Measurements from ENCODE around the gene HOXD12.

HOXD12 gene

GRCh38 chr2:176083796-176084261, 15.8 kb upstream of the HOXD12 start, which contains the start of gene EVX2:
EVX2 (minus strand) TSS chr2:176083962; CDS start chr2:176083776, 186 bp downstream.
- Histone ChIP-seq H3K27ac (ENCODE audit: low read length) (no peak within 1 kb of the TSS), H3K4me2 (ENCODE audit: low read depth, low read length) (no peak within 1 kb of the TSS), H3K4me3 (ENCODE audit: low read length) (no peak within 1 kb of the TSS), H4K20me1 (ENCODE audit: insufficient read depth, low read length) (no peaks in the 10 kb centered on the region), H2AFZ (ENCODE audit: low read length) (no peak within 1 kb of the TSS), H3K4me1 (ENCODE audit: low read length) (no peaks in the 10 kb centered on the region), H3F3A (ENCODE audit: insufficient read depth, low read length) (no peaks in the 10 kb centered on the region), H3K9ac (ENCODE audit: low read length) (no peak within 1 kb of the TSS), H3K27me3 (replicated peaks; ENCODE audit: insufficient read depth, low read length) (0 out of 2 replicates have a peak, but pooled peaks cover 4% of the 10 kb centered on the region), H3K9me3 (replicated peaks; ENCODE audit: insufficient read depth, low read length) (no peaks in the 10 kb centered on the region), H3K9me2 (replicated peaks; ENCODE audit: insufficient read depth, low read length) (no peaks in the 10 kb centered on the region), H3K36me3 (replicated peaks; ENCODE audit: insufficient read depth, low read length) (no peaks in the 10 kb centered on the region), H3K79me2 (ENCODE audit: low read length) (no peaks in the 10 kb centered on the region)
- TF ChIP-seq EZH2phosphoT487 (IDR thresholded peaks at IDR 0.05; ENCODE audit: low read length) = no peak
- TF ChIP-seq, protein P1, sequence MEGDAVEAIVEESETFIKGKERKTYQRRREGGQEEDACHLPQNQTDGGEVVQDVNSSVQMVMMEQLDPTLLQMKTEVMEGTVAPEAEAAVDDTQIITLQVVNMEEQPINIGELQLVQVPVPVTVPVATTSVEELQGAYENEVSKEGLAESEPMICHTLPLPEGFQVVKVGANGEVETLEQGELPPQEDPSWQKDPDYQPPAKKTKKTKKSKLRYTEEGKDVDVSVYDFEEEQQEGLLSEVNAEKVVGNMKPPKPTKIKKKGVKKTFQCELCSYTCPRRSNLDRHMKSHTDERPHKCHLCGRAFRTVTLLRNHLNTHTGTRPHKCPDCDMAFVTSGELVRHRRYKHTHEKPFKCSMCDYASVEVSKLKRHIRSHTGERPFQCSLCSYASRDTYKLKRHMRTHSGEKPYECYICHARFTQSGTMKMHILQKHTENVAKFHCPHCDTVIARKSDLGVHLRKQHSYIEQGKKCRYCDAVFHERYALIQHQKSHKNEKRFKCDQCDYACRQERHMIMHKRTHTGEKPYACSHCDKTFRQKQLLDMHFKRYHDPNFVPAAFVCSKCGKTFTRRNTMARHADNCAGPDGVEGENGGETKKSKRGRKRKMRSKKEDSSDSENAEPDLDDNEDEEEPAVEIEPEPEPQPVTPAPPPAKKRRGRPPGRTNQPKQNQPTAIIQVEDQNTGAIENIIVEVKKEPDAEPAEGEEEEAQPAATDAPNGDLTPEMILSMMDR (IDR thresholded peaks at IDR 0.05; ENCODE audit: low read length) = no peak
- no peak for TF ChIP-seq EZH2 (optimal IDR thresholded peaks at IDR 0.05; ENCODE audit: low read depth, low read length)
- no peak for DNase-seq

DNA sequence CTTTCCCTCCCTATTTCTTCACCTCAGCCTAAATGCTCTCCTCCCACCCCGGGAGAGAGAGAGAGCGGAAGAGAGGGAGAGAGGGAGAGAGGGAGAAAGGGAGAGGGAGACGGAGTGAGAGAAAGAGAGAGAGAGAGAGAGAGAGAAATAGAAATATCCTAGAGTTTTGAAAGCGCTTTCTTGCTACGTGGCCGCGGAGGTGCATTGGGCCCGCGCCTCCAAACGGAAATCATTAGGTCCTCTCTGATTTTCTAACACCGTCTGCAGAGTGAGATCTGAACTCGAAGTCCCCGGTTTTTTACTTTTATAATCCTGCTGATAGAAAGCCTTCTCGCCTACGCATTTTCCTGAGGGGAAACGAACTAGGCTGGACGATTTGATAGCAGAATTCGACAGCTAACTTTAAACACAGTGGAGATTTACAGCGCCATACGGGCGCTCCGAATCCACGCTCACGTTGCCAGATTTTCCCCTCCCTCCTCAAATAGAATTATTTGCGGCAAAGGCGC, 14.9 kb upstream of the HOXD12 start:
- Histone ChIP-seq H3K9me2 (replicated peaks; ENCODE audit: insufficient read depth, low read length) (no peaks in the 10 kb centered on the region), H3K36me3 (replicated peaks; ENCODE audit: insufficient read depth, low read length) (no peaks in the 10 kb centered on the region), H3F3A (ENCODE audit: insufficient read depth, low read length) (no peaks in the 10 kb centered on the region), H3K79me2 (ENCODE audit: low read length) (no peaks in the 10 kb centered on the region), H2AFZ (ENCODE audit: low read length) (no peak overlapping the region), H3K27ac (ENCODE audit: low read length) (no peak overlapping the region), H3K27me3 (replicated peaks; ENCODE audit: insufficient read depth, low read length) (0 out of 2 replicates have a peak, but pooled peaks cover 4% of the 10 kb centered on the region), H3K4me1 (ENCODE audit: low read length) (no peaks in the 10 kb centered on the region), H3K9ac (ENCODE audit: low read length) (no peak overlapping the region), H4K20me1 (ENCODE audit: insufficient read depth, low read length) (no peaks in the 10 kb centered on the region), H3K9me3 (replicated peaks; ENCODE audit: insufficient read depth, low read length) (no peaks in the 10 kb centered on the region), H3K4me2 (ENCODE audit: low read depth, low read length) (no peak overlapping the region), H3K4me3 (ENCODE audit: low read length) (no peak overlapping the region)
- DNase-seq = no peak
- TF ChIP-seq EZH2phosphoT487 (IDR thresholded peaks at IDR 0.05; ENCODE audit: low read length) (no peak), EZH2 (optimal IDR thresholded peaks at IDR 0.05; ENCODE audit: low read depth, low read length) (no peak)
- TF ChIP-seq, protein P1 (IDR thresholded peaks at IDR 0.05; ENCODE audit: low read length) = no peak

GRCh38 chr2:176085120-176085788, 14.3 kb upstream of the HOXD12 start:
- TF ChIP-seq EZH2phosphoT487 (IDR thresholded peaks at IDR 0.05; ENCODE audit: low read length) (no peak), EZH2 (optimal IDR thresholded peaks at IDR 0.05; ENCODE audit: low read depth, low read length) (no peak)
- TF ChIP-seq, protein P1 (IDR thresholded peaks at IDR 0.05; ENCODE audit: low read length) = no peak
- Histone ChIP-seq H3K4me3 (ENCODE audit: low read length) (no peak overlapping the region), H3K9me3 (replicated peaks; ENCODE audit: insufficient read depth, low read length) (no peaks in the 10 kb centered on the region), H3K27me3 (replicated peaks; ENCODE audit: insufficient read depth, low read length) (0 out of 2 replicates have a peak, but pooled peaks cover 6% of the 10 kb centered on the region), H4K20me1 (ENCODE audit: insufficient read depth, low read length) (no peaks in the 10 kb centered on the region), H3K36me3 (replicated peaks; ENCODE audit: insufficient read depth, low read length) (no peaks in the 10 kb centered on the region), H3K9me2 (replicated peaks; ENCODE audit: insufficient read depth, low read length) (no peaks in the 10 kb centered on the region), H3K9ac (ENCODE audit: low read length) (no peak overlapping the region), H3F3A (ENCODE audit: insufficient read depth, low read length) (no peaks in the 10 kb centered on the region), H3K4me2 (ENCODE audit: low read depth, low read length) (no peak overlapping the region), H2AFZ (ENCODE audit: low read length) (no peak overlapping the region), H3K4me1 (ENCODE audit: low read length) (no peaks in the 10 kb centered on the region), H3K79me2 (ENCODE audit: low read length) (no peaks in the 10 kb centered on the region), H3K27ac (ENCODE audit: low read length) (no peak overlapping the region)
- DNase-seq = no peak

Data from MM.1S (cell line).